ENCODE measurements around the gene NABP1.

Gene NABP1

DNA sequence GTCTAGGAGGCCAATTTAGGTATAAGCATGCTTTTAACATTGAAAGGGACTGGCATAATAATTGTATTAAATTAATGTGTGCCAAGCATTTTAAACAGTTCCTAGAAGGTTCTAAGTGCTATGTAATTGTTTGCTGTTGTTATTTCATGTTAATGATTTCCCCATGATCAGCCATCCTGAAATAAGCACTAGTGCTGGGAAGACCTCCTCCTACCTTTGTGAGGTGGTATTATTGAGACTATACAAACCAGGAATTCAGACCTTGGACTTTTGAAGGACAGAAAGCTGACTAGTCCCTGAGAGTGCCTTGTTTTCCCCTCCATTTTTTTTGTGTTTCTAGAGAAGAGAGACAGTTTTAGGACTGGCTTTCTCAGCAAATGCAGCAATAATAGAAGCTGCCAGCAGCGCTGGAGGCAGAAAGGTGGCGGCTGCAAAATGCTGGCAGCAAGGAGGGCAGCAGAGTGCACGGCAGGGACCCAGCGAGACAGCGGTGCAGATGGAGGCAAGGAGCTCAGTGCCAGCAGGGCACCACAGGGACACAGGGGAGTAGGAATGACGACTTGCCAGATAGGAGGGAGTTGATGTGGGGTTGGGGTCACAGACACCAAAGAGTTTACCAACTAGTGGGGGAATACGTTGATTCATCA, 25.3 kb downstream of the NABP1 start:
- no peaks in the 10 kb centered on the region for H3K9me3 ChIP-seq (ENCODE audit: insufficient read depth, low read depth, low read length)
- H3K4me3 ChIP-seq (ENCODE audit: low read length, poor library complexity, severe bottlenecking), result no peak overlapping the region
- H2AFZ ChIP-seq (ENCODE audit: low read length), result no peak overlapping the region
- H3K4me1 ChIP-seq (ENCODE audit: insufficient read depth, low read length, poor library complexity, severe bottlenecking), result no peaks in the 10 kb centered on the region
- no peaks in the 10 kb centered on the region for H4K20me1 ChIP-seq (ENCODE audit: insufficient read depth, low read length, poor library complexity, severe bottlenecking)
- H3K36me3 ChIP-seq (ENCODE audit: insufficient read depth, low read length), result no peaks in the 10 kb centered on the region
- no peaks in the 10 kb centered on the region for H3K9me2 ChIP-seq (replicated peaks; ENCODE audit: low read depth, low read length)
- H3K27me3 ChIP-seq (ENCODE audit: insufficient read depth, low read length, poor library complexity, severe bottlenecking), result no peaks in the 10 kb centered on the region
- TF ChIP-seq, protein P1, sequence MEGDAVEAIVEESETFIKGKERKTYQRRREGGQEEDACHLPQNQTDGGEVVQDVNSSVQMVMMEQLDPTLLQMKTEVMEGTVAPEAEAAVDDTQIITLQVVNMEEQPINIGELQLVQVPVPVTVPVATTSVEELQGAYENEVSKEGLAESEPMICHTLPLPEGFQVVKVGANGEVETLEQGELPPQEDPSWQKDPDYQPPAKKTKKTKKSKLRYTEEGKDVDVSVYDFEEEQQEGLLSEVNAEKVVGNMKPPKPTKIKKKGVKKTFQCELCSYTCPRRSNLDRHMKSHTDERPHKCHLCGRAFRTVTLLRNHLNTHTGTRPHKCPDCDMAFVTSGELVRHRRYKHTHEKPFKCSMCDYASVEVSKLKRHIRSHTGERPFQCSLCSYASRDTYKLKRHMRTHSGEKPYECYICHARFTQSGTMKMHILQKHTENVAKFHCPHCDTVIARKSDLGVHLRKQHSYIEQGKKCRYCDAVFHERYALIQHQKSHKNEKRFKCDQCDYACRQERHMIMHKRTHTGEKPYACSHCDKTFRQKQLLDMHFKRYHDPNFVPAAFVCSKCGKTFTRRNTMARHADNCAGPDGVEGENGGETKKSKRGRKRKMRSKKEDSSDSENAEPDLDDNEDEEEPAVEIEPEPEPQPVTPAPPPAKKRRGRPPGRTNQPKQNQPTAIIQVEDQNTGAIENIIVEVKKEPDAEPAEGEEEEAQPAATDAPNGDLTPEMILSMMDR (conservative IDR thresholded peaks at IDR 0.05; ENCODE audit: low read length), result no peak
- TF ChIP-seq EZH2phosphoT487 (IDR thresholded peaks at IDR 0.05; ENCODE audit: borderline replicate concordance), result no peak
- no peaks in the 10 kb centered on the region for H3K79me2 ChIP-seq (ENCODE audit: insufficient read depth, low read length)
- no peak overlapping the region for H3K4me2 ChIP-seq (ENCODE audit: low read depth, low read length, poor library complexity, severe bottlenecking)
- 0 out of 2 replicates have a peak, but pooled peaks cover 3% of the 10 kb centered on the region for H3F3A ChIP-seq (ENCODE audit: low read depth)
- no peak overlapping the region for H3K9ac ChIP-seq (ENCODE audit: low read depth, low read length, poor library complexity, severe bottlenecking)

DNA sequence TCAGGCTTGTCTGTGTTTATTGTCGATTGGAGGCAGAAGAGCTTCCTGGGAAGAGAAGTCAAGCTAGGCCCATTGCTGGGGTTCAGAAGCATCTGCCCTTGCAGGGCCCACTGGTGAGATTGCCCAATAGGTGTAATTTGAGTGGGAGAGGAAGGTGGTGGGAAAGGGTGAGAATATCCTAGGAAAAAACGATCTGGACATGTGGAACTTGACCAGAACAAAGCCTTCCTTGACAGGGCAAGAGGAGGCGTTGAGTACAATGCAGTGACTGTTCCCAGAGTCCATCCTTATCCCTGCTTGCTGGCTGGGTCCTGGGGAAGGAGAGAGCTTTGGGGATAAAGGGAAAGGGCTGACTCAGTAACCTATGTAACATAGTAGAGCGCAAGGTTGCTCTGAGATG, 27.1 kb downstream of the NABP1 start:
- Histone ChIP-seq H4K20me1 (ENCODE audit: insufficient read depth, low read length, poor library complexity, severe bottlenecking) (no peaks in the 10 kb centered on the region), H3K4me3 (ENCODE audit: low read length, poor library complexity, severe bottlenecking) (no peak overlapping the region), H3K9me3 (ENCODE audit: insufficient read depth, low read depth, low read length) (no peaks in the 10 kb centered on the region), H3K79me2 (ENCODE audit: insufficient read depth, low read length) (no peaks in the 10 kb centered on the region), H3F3A (ENCODE audit: low read depth) (no peaks in the 10 kb centered on the region), H2AFZ (ENCODE audit: low read length) (no peak overlapping the region), H3K9ac (ENCODE audit: low read depth, low read length, poor library complexity, severe bottlenecking) (no peak overlapping the region), H3K27me3 (ENCODE audit: insufficient read depth, low read length, poor library complexity, severe bottlenecking) (no peaks in the 10 kb centered on the region), H3K4me1 (ENCODE audit: insufficient read depth, low read length, poor library complexity, severe bottlenecking) (no peaks in the 10 kb centered on the region), H3K9me2 (replicated peaks; ENCODE audit: low read depth, low read length) (no peaks in the 10 kb centered on the region), H3K36me3 (ENCODE audit: insufficient read depth, low read length) (no peaks in the 10 kb centered on the region), H3K4me2 (ENCODE audit: low read depth, low read length, poor library complexity, severe bottlenecking) (no peak overlapping the region)
- no peak for TF ChIP-seq EZH2phosphoT487 (IDR thresholded peaks at IDR 0.05; ENCODE audit: borderline replicate concordance)
- TF ChIP-seq, protein P1 (conservative IDR thresholded peaks at IDR 0.05; ENCODE audit: low read length), result no peak

DNA sequence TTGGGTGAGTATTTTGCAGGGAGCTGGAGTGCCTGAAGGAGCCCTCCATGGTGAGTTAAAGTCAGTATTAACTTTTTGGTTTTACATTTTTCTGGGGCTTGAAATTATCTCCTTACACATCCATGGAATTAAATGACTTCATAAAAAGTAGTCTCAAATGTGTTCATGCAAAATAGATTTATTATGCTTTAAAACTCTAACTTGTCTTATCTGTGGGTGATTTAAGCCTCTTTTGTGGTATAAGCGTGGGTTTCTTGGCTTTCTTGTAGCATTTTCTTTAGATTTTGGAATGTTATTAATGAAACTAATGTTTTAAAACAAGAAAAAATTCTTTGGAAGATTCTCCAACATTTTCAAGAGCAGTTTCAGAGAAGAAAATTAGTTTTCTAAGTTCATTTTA, 27.8 kb downstream of the NABP1 start:
- Histone ChIP-seq H2AFZ (ENCODE audit: low read length) (no peak overlapping the region), H3K9ac (ENCODE audit: low read depth, low read length, poor library complexity, severe bottlenecking) (no peak overlapping the region), H3K4me2 (ENCODE audit: low read depth, low read length, poor library complexity, severe bottlenecking) (no peak overlapping the region), H3K79me2 (ENCODE audit: insufficient read depth, low read length) (no peaks in the 10 kb centered on the region), H3K9me2 (replicated peaks; ENCODE audit: low read depth, low read length) (no peaks in the 10 kb centered on the region), H3K27me3 (ENCODE audit: insufficient read depth, low read length, poor library complexity, severe bottlenecking) (no peaks in the 10 kb centered on the region), H3K36me3 (ENCODE audit: insufficient read depth, low read length) (no peaks in the 10 kb centered on the region), H3K4me1 (ENCODE audit: insufficient read depth, low read length, poor library complexity, severe bottlenecking) (no peaks in the 10 kb centered on the region), H4K20me1 (ENCODE audit: insufficient read depth, low read length, poor library complexity, severe bottlenecking) (no peaks in the 10 kb centered on the region), H3K9me3 (ENCODE audit: insufficient read depth, low read depth, low read length) (no peaks in the 10 kb centered on the region), H3K4me3 (ENCODE audit: low read length, poor library complexity, severe bottlenecking) (no peak overlapping the region), H3F3A (ENCODE audit: low read depth) (no peaks in the 10 kb centered on the region)
- TF ChIP-seq EZH2phosphoT487 (IDR thresholded peaks at IDR 0.05; ENCODE audit: borderline replicate concordance), result no peak
- TF ChIP-seq, protein P1 (conservative IDR thresholded peaks at IDR 0.05; ENCODE audit: low read length), result no peak

Data from Loucy (cell line).